SU-DHL-6 (cell line): ENCODE results near the gene PAX5.

Experiments used
- H2AFZ ChIP-seq: fragments of 200-600 bp; sonication (generic); 2 replicates; pipeline ENCODE4 v1.6.1; 2014; ENCODE audit warnings: low read depth, mild to moderate bottlenecking, moderate library complexity, mixed read lengths, antibody characterized with exemption, low read length; ENCODE audit not compliant: severe bottlenecking
- H3F3A ChIP-seq: fragments of 200-600 bp; shearing (Covaris generic); 2 replicates; pipeline ENCODE4 v1.6.0; 2016; ENCODE audit warnings: antibody characterized with exemption, mild to moderate bottlenecking; ENCODE audit not compliant: insufficient read depth
- H3K27ac ChIP-seq: fragments of 200-600 bp; sonication (generic); 2 replicates; pipeline ENCODE4 v1.5.1; 2016; ENCODE audit warnings: low read depth, mild to moderate bottlenecking, low read length, moderate library complexity, mixed read lengths
- H3K27me3 ChIP-seq: fragments of 200-600 bp; sonication (generic), shearing (Covaris generic); 2 replicates; pipeline ENCODE4 v1.6.0; 2014; ENCODE audit warnings: mild to moderate bottlenecking, low read length
- H3K36me3 ChIP-seq: fragments of 200-600 bp; sonication (generic); 2 replicates; pipeline ENCODE4 v1.6.1; 2014; ENCODE audit warnings: mild to moderate bottlenecking, low read length, mixed read lengths
- H3K4me2 ChIP-seq: fragments of 300-600, 200-600 bp; shearing (Covaris generic), sonication (generic); 2 replicates; pipeline ENCODE4 v1.6.0; 2014; ENCODE audit warnings: low read length, low read depth, mild to moderate bottlenecking; ENCODE audit not compliant: poor library complexity, severe bottlenecking
- H3K4me3 ChIP-seq: fragments of 200-600 bp; sonication (generic); 2 replicates; pipeline ENCODE4 v1.5.1; 2014; ENCODE audit warnings: antibody characterized with exemption, low read length, mild to moderate bottlenecking, mixed read lengths; ENCODE audit not compliant: insufficient read depth, poor library complexity, severe bottlenecking
- H3K79me2 ChIP-seq: fragments of 200-600 bp; sonication (generic); 2 replicates; pipeline ENCODE4 v1.6.1; 2014; ENCODE audit warnings: mild to moderate bottlenecking, low read length, moderate library complexity; ENCODE audit not compliant: insufficient read depth
- H3K9ac ChIP-seq: fragments of 200-600 bp; sonication (generic); 2 replicates; pipeline ENCODE4 v1.7.0; 2014; ENCODE audit warnings: mild to moderate bottlenecking, low read length
- H3K9me2 ChIP-seq: fragments of 200-600 bp; sonication (generic); replicated peaks from 2 replicates; pipeline ENCODE4 v1.6.1; 2014; ENCODE audit warnings: low read length; ENCODE audit not compliant: insufficient read depth
- H3K9me3 ChIP-seq: fragments of 200-600 bp; sonication (generic); 2 replicates; pipeline ENCODE4 v1.6.1; 2014; ENCODE audit warnings: low read length, mixed read lengths; ENCODE audit not compliant: insufficient read depth
- H4K20me1 ChIP-seq: fragments of 200-600 bp; sonication (generic); 2 replicates; pipeline ENCODE4 v1.6.1; 2014; ENCODE audit warnings: low read depth, mild to moderate bottlenecking, antibody characterized with exemption, low read length, moderate library complexity, mixed read lengths
- EZH2phosphoT487 ChIP-seq: fragments of 200-600 bp; sonication (generic), shearing (Covaris generic); conservative IDR thresholded peaks from 2 replicates; pipeline ENCODE4 v1.6.1; 2018; ENCODE audit warnings: mild to moderate bottlenecking, antibody characterized with exemption, low read length, moderate library complexity, mixed read lengths
- TF ChIP-seq, protein P1 (sequence below): fragments of 200-600 bp; sonication (generic); IDR thresholded peaks from one replicate; pipeline ENCODE4 v1.5.1; 2017; ENCODE audit warnings: antibody characterized with exemption, mild to moderate bottlenecking, low read length, moderate library complexity; ENCODE audit not compliant: insufficient read depth, poor library complexity, severe bottlenecking

PAX5 gene

DNA sequence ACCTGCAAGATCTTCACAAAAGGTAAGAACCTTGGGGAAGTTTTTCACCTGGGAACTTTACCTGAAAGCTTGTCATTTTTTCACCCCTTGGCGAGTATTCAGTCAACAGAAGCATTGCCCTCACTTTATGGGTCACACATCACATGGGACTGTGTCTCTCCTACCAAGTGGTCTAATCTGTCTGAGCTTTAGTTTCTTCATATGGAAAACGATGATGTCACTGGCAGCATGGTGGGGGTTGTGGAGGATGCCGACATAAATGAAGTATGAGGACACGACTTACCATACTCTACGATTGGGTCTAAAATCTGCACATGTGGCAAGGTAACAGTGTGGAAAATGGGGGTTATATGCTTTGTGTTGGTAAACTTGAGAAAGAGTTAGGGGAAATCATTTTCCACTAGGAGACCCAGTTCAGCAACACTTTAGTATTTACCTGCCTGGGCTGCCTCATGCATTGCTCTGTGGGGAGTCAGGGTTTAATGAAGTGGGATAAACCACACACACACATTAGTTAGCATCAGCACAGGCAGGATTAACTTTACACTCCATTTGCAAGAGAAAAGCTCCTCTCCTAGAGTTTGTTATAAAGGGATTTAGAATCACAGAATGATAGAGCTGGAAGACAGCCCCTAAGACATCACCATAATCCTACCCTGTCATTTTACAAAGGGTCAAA, 19.8 kb upstream of the PAX5 start:
- Histone ChIP-seq H3K4me2 (no peak overlapping the region), H3K9me3 (no peaks in the 10 kb centered on the region)

GRCh38 chr9:37046683-37047082, 12.6 kb upstream of the PAX5 start:
- H2AFZ ChIP-seq: no peak overlapping the region
- no peaks in the 10 kb centered on the region for H3K27me3 ChIP-seq
- no peak overlapping the region for H3K4me3 ChIP-seq
- no peaks in the 10 kb centered on the region for H3K9me3 ChIP-seq
- TF ChIP-seq, protein P1, sequence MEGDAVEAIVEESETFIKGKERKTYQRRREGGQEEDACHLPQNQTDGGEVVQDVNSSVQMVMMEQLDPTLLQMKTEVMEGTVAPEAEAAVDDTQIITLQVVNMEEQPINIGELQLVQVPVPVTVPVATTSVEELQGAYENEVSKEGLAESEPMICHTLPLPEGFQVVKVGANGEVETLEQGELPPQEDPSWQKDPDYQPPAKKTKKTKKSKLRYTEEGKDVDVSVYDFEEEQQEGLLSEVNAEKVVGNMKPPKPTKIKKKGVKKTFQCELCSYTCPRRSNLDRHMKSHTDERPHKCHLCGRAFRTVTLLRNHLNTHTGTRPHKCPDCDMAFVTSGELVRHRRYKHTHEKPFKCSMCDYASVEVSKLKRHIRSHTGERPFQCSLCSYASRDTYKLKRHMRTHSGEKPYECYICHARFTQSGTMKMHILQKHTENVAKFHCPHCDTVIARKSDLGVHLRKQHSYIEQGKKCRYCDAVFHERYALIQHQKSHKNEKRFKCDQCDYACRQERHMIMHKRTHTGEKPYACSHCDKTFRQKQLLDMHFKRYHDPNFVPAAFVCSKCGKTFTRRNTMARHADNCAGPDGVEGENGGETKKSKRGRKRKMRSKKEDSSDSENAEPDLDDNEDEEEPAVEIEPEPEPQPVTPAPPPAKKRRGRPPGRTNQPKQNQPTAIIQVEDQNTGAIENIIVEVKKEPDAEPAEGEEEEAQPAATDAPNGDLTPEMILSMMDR: no peak
- TF ChIP-seq EZH2phosphoT487: no peak
- H3K27ac ChIP-seq: no peak overlapping the region
- no peaks in the 10 kb centered on the region for H4K20me1 ChIP-seq
- H3K9ac ChIP-seq: no peak overlapping the region
- H3F3A ChIP-seq: no peaks in the 10 kb centered on the region
- no peaks in the 10 kb centered on the region for H3K36me3 ChIP-seq
- no peak overlapping the region for H3K4me2 ChIP-seq
- H3K9me2 ChIP-seq: no peaks in the 10 kb centered on the region
- no peaks in the 10 kb centered on the region for H3K79me2 ChIP-seq

More for the DNA sequence above, 19.8 kb upstream of the PAX5 start:
- no peaks in the 10 kb centered on the region for H3F3A ChIP-seq
- H3K9me2 ChIP-seq: no peaks in the 10 kb centered on the region
- TF ChIP-seq, protein P1: no peak
- no peak for TF ChIP-seq EZH2phosphoT487
- no peaks in the 10 kb centered on the region for H4K20me1 ChIP-seq
- no peaks in the 10 kb centered on the region for H3K79me2 ChIP-seq
- no peak overlapping the region for H3K27ac ChIP-seq
- H3K36me3 ChIP-seq: no peaks in the 10 kb centered on the region
- H2AFZ ChIP-seq: no peak overlapping the region
- no peaks in the 10 kb centered on the region for H3K27me3 ChIP-seq
- no peak overlapping the region for H3K4me3 ChIP-seq
- no peak overlapping the region for H3K9ac ChIP-seq

- Histone ChIP-seq H3K9ac (no peak overlapping the region), H3K27me3 (no peaks in the 10 kb centered on the region), H3K9me3 (no peaks in the 10 kb centered on the region), H3K4me2 (no peak overlapping the region), H3K9me2 (no peaks in the 10 kb centered on the region), H3K36me3 (no peaks in the 10 kb centered on the region), H2AFZ (no peak overlapping the region), H3K27ac (no peak overlapping the region), H4K20me1 (no peaks in the 10 kb centered on the region), H3F3A (peaks cover 16% of the 10 kb centered on the region), H3K4me3 (no peak overlapping the region), H3K79me2 (no peaks in the 10 kb centered on the region)
- TF ChIP-seq, protein P1: no peak
Observed at GRCh38 chr9:37042421-37042820, 8.4 kb upstream of the PAX5 start.
